WTC11 (cell line): Measurements from ENCODE around the gene ANO2.

Experiments
- CTCF ChIP-seq: fragments of 200-600 bp; IDR thresholded peaks from 2 replicates; pipeline ENCODE4 v1.8.0; 2022; ENCODE audit warnings: antibody characterized with exemption
- NR2C2 ChIP-seq: sonication (generic); formaldehyde crosslinking; IDR thresholded peaks from 2 replicates; pipeline ENCODE4 v1.8.0; 2022; ENCODE audit warnings: mild to moderate bottlenecking, missing genetic modification reagents
- TF ChIP-seq, protein P1 (sequence below): sonication (generic); formaldehyde crosslinking; IDR thresholded peaks from 2 replicates; pipeline ENCODE4 v1.8.0; 2022; ENCODE audit warnings: mild to moderate bottlenecking, missing genetic modification reagents

DNA sequence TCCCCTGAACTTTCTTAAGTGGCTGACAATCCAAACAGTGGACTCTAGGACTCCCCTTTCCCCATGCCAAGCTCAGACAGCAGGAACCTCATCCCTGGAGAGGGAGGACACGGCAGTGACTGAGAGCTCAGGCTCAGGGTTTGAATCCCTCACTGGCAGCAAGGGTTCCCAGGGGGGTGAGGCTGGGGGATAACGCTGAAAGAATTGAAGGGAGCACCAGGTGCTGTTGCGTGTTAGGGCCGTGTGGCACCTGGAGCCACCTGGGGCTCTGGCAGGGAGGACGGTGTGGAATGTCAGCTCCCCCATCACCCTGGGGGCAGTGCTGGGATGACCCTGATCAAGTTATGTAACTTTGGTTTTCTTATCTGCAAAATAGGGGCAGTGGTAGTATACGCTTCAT, 40.1 kb downstream of the ANO2 start:
- TF ChIP-seq, protein P1, sequence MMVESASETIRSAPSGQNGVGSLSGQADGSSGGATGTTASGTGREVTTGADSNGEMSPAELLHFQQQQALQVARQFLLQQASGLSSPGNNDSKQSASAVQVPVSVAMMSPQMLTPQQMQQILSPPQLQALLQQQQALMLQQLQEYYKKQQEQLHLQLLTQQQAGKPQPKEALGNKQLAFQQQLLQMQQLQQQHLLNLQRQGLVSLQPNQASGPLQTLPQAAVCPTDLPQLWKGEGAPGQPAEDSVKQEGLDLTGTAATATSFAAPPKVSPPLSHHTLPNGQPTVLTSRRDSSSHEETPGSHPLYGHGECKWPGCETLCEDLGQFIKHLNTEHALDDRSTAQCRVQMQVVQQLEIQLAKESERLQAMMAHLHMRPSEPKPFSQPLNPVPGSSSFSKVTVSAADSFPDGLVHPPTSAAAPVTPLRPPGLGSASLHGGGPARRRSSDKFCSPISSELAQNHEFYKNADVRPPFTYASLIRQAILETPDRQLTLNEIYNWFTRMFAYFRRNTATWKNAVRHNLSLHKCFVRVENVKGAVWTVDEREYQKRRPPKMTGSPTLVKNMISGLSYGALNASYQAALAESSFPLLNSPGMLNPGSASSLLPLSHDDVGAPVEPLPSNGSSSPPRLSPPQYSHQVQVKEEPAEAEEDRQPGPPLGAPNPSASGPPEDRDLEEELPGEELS: no peak
- no peak for TF ChIP-seq CTCF
- TF ChIP-seq NR2C2 (CRISPR knock-in tag): no peak
